ENCODE data around the gene SLC9A7.

DNA sequence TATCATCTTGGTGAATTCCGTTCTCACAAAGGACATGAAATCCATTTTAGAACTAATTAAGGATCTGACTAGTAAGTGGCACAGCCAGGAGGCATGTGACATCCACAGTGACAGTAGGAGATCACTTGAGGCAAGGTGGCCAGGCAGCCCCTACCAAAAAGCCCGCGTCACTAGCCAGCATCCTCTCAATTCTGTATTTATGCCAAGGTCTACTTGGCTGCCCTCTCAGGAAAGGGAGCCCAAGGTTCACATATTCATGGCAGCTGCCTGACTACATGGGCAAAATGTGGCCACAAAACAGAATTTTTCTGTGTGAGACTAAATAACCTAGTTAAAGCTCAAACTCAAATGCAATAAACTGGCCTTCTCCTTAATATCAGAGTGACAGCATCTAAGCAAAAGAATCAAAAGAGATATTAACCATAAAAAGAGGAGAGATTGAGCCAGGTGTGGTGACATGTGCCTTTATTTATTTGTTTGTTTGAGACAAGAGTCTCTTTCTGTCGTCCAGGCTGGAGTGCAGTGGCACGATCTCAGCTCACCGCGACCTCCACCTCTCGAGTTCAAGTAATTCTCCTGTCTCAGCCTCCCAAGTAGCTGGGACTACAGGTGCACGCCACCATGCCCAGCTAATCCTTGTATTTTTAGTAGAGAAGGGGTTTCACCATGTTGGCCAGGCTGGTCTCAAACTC, 51.5 kb downstream of the SLC9A7 start:
- TF ChIP-seq POLR2AphosphoS5 (IDR thresholded peaks at IDR 0.05; ENCODE audit: low read depth, low read length), result no peak
- TF ChIP-seq, protein P1, sequence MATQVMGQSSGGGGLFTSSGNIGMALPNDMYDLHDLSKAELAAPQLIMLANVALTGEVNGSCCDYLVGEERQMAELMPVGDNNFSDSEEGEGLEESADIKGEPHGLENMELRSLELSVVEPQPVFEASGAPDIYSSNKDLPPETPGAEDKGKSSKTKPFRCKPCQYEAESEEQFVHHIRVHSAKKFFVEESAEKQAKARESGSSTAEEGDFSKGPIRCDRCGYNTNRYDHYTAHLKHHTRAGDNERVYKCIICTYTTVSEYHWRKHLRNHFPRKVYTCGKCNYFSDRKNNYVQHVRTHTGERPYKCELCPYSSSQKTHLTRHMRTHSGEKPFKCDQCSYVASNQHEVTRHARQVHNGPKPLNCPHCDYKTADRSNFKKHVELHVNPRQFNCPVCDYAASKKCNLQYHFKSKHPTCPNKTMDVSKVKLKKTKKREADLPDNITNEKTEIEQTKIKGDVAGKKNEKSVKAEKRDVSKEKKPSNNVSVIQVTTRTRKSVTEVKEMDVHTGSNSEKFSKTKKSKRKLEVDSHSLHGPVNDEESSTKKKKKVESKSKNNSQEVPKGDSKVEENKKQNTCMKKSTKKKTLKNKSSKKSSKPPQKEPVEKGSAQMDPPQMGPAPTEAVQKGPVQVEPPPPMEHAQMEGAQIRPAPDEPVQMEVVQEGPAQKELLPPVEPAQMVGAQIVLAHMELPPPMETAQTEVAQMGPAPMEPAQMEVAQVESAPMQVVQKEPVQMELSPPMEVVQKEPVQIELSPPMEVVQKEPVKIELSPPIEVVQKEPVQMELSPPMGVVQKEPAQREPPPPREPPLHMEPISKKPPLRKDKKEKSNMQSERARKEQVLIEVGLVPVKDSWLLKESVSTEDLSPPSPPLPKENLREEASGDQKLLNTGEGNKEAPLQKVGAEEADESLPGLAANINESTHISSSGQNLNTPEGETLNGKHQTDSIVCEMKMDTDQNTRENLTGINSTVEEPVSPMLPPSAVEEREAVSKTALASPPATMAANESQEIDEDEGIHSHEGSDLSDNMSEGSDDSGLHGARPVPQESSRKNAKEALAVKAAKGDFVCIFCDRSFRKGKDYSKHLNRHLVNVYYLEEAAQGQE (IDR thresholded peaks at IDR 0.05; ENCODE audit: insufficient read depth in 1 of 2, low read depth in 2 of 2, low read length in 2 of 2), result no peak
- no peak for TF ChIP-seq SIN3A (IDR thresholded peaks at IDR 0.05; ENCODE audit: borderline replicate concordance, insufficient read depth, low read length)
- TF ChIP-seq TAF1 (IDR thresholded peaks at IDR 0.05; ENCODE audit: borderline replicate concordance, insufficient read depth, low read length), result no peak
- no peak for TF ChIP-seq FOXP2 (optimal IDR thresholded peaks at IDR 0.05; ENCODE audit: borderline replicate concordance, extremely low read depth, extremely low read length, insufficient read depth)
